Activated naive CD8-positive, alpha-beta T cell treated with anti-CD3 and anti-CD28 coated beads, Interleukin-2, amount 50 U/mL, for 16 hours (primary cell): ENCODE measurements around the gene ATF4.

ENCODE experiments used
- DNase-seq: peaks from one replicate; pipeline ENCODE4 v3.0.0-alpha.2; 2020; ENCODE audit warnings: low read depth, low spot score

ATF4 gene

GRCh38 chr22:39528080-39528661 lies 7.8 kb downstream of the ATF4 start:
- no peak for DNase-seq

GRCh38 chr22:39528681-39529486 lies 8.5 kb downstream of the ATF4 start:
- peak; percentile 77 for DNase-seq

GRCh38 chr22:39529487-39529851 lies 9.1 kb downstream of the ATF4 start:
- no peak for DNase-seq

GRCh38 chr22:39530116-39530515 lies 9.8 kb downstream of the ATF4 start:
- DNase-seq: no peak

- DNase-seq: no peak
These were observed 10.4 kb downstream of the ATF4 start for GRCh38 chr22:39530692-39531331.

GRCh38 chr22:39532215-39533073 lies 12.1 kb downstream of the ATF4 start, which contains the start of gene RPS19BP1:
Gene RPS19BP1, minus strand, starts transcription at chr22:39532748. Its CDS starts 10 bp downstream, at chr22:39532738.
- peak; percentile 99 for DNase-seq

- no peak for DNase-seq
These were observed 13.7 kb downstream of the ATF4 start for GRCh38 chr22:39534092-39534506.

- peak; percentile 60 for DNase-seq
These were observed 14.4 kb downstream of the ATF4 start for GRCh38 chr22:39534591-39535356.

DNA sequence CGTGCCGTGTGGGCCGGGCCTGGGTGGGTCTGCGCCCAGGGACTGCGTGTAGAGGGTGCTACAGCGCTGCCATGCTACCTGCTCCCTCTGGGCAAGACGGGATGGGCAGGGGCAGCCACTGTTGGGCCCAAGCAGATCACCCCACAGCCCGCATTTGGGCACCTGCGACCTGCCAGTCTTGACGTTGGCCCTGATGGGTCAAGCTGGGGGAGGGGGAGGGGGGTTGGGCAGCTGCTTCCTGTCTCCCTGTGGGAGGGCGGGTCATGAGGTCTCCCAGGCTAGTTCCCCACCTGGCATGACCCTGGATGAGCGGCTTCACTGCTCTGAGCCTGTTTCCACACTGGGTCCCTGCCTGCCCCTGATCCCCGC lies 15.0 kb downstream of the ATF4 start:
- DNase-seq: no peak

DNA sequence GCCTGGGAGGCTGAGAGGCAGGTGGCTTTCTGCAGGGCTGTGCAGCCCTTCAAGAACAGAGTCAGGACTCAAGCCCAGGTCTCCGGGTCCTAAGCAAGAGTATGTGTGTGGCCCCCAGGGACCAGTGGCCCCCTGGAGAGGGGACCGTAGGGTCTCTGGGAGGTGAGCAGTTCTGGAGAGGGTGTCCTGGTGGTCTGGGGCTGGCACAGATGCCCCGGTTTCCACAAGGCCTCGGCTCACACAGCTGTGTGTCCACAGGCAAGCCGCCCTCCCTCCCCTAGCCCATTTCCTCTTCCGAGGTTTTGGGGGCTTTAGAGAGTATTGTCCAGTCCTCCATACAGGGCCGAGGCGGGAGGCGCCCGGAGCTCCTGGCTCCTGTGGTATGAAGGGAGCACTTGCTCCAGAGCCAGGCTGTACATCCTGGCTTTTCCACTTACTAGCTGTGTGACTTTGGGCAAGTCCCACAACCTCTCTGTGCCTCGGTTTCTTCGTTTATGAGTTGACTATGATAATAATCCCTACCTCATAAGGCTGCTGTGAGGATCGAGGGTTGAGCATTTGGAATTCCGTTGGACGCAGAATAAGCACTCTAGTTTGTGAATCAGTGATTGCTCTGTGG lies 15.6 kb downstream of the ATF4 start:
- DNase-seq: no peak

DNA sequence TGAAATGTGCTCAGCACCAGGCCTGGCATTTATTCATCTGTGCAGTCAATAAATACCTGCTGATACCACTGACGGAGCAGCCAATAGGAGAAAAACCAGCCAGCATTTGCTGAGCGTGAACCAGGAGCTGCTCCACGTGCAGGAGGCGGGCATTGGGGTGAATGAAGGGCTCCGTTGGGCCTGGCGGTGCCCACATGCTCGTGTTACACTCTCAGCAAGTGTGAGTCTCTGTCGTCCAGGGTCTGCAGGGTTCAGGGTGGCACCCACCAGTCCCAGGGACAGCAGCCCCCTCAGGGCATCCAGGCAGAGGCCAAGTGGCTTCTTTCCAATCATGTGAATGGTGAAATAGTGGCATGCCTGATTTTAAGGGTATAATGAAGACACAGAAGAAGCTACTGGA lies 16.3 kb downstream of the ATF4 start:
- DNase-seq: no peak

DNA sequence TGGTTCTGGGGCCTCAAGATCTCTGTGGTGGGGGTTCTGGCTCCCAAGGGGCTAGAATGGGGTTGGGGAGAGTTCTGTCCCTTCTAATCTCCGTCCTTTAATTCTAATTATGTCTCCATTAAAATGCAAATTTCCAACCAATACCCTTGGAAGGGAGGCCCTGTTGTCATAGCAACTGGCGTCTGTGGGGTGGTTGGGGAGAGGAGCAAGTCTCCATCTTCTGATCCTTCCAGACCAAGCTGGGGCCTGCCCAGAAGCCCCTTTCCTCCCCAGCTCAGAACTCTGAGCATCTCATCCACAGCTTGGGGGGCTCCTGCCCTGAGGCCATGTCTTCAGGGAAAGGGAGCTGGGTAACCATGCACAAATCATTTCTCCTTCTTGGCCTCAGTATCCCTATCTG lies 17.6 kb downstream of the ATF4 start:
- DNase-seq: no peak

DNA sequence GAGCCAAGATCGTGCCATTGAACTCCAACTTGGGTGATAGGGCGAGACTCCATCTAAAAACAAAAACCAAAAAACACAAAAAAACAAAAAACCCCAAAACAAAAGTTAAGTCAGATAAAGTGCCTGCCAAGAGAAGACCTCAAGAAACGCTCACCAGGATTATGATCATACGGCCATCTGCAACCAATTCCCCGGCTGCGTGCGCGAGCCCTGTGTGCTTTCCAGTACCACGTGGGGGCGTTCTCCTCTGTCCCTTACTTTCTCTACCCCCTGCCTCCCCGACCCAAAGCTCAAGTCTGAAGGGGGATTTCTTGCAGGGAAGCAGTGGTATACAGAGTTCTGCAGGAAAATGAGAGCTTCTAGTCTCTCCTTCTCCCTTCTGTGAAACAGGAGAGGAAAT lies 22.7 kb downstream of the ATF4 start:
- DNase-seq: no peak

DNA sequence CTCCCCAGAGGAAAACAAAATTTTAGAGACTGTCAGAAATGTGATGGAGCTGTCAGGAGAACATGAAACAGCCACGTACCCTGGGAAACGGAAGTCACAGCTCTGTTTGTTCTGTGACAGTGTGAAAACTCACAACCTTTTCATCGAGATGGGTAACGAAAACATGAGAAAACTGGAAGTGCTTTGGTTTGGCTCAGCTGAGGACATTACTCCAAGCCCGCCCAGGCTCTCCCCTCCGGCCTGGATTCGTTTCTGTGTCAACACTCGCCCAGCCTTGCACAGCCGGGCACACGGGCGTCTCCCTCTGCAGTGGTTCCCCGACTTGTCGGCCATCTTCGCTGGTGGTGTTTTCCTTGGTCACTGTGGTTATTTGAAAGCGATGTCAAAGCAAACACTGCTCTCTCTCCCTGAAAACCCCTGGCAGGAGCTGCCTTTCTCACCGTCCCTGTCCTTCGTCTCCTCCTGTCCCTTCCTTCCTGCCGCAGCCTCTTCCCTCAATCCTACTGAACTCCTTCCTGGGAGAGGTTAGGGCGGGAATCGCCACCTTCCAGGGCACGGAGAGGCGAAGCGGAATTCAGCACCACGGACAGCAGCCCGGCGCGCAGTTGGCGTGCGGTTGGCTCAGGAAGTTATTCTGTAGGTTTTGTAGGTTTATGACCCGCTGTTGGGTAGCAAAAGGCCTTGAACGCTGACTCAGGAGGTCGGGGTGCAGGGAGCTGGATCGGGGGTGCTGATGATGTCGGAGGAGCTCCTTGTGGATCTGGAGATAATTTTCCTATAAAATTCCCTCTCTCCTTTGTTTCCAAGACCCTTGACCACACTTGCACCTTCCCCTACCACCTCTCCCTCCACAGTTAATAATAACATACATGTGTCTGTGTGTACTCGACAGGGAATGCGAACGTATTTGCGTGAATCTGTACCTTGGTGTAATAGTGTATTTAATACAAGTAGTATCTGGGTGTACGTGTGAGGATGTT lies 25.3 kb downstream of the ATF4 start:
- peak; percentile 24 for DNase-seq

- DNase-seq: no peak
These were observed 26.7 kb downstream of the ATF4 start for GRCh38 chr22:39546889-39547586.

DNA sequence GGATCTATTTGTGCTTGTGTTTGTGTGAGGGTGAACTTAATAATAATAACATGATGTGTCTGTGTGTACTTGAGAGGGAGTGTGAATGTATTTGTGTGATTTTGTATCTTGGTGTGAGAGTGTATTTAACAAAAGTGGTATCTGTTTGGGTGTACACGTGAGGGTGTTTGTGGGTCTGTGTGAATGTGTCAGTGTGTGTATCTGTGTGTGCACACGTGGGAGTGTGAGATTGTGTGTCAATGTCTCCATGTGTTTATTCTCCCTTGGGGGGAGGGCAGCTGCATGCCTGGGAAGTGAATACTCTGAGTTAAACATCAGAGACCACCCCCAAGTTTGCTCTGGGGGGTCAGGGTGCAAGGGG lies 27.2 kb downstream of the ATF4 start:
- DNase-seq: no peak

- no peak for DNase-seq
These were observed 33.1 kb downstream of the ATF4 start for GRCh38 chr22:39553429-39553828.

GRCh38 chr22:39554151-39554550 lies 33.8 kb downstream of the ATF4 start:
- no peak for DNase-seq
